Smooth muscle cell (in vitro differentiated cells): ENCODE results near the gene VDAC1. TPM values are rescaled to one million over a fixed set of nuclear protein-coding genes. Genes with fewer than 3 reads are reported as not detected.

Experiments used
- DNase-seq: peaks from one replicate; lab custom pipeline; 2025; ENCODE audit not compliant: unreplicated experiment; lab: John Stamatoyannopoulos, UW
- H2AFZ ChIP-seq: fragments of 200-600 bp; sonication (generic); 2 replicates; pipeline ENCODE4 v1.6.0; 2016; ENCODE audit warnings: antibody characterized with exemption, low read depth, mild to moderate bottlenecking
- H3F3A ChIP-seq: fragments of 200-600 bp; sonication (generic); 2 replicates; pipeline ENCODE4 v1.6.0; 2017; ENCODE audit warnings: antibody characterized with exemption, low read depth
- H3K27ac ChIP-seq: fragments of 200-600 bp; sonication (generic); 2 replicates; pipeline ENCODE4 v1.5.1; 2016; ENCODE audit warnings: low read depth, mild to moderate bottlenecking
- H3K27me3 ChIP-seq: fragments of 200-600 bp; sonication (generic); 2 replicates; pipeline ENCODE4 v1.6.1; 2016; ENCODE audit warnings: low read depth, mild to moderate bottlenecking
- H3K36me3 ChIP-seq: fragments of 200-600 bp; sonication (generic); 2 replicates; pipeline ENCODE4 v1.5.1; 2016; ENCODE audit warnings: low read depth
- H3K4me1 ChIP-seq: fragments of 200-600 bp; sonication (generic); 2 replicates; pipeline ENCODE4 v1.5.1; 2016; ENCODE audit warnings: low read depth
- H3K4me2 ChIP-seq: fragments of 200-600 bp; sonication (generic); 2 replicates; pipeline ENCODE4 v1.6.0; 2016; ENCODE audit warnings: mild to moderate bottlenecking
- H3K4me3 ChIP-seq: fragments of 200-600 bp; sonication (generic); 2 replicates; pipeline ENCODE4 v1.5.1; 2016; ENCODE audit warnings: mild to moderate bottlenecking
- H3K79me2 ChIP-seq: fragments of 200-600 bp; sonication (generic); 2 replicates; pipeline ENCODE4 v1.6.0; 2016; ENCODE audit warnings: low read depth, mild to moderate bottlenecking
- H3K9ac ChIP-seq: fragments of 200-600 bp; sonication (generic); 2 replicates; pipeline ENCODE4 v1.6.0; 2016; ENCODE audit warnings: low read depth
- H3K9me3 ChIP-seq: fragments of 200-600 bp; sonication (generic); replicated peaks from 2 replicates; pipeline ENCODE4 v1.5.1; 2016; ENCODE audit warnings: low read depth
- H4K20me1 ChIP-seq: fragments of 200-600 bp; sonication (generic); 2 replicates; pipeline ENCODE4 v1.6.0; 2016; ENCODE audit warnings: low read depth
- CTCF ChIP-seq: fragments of 200-600 bp; sonication (generic); IDR thresholded peaks from 2 replicates; pipeline ENCODE4 v1.5.1; 2017; ENCODE audit warnings: borderline replicate concordance, mild to moderate bottlenecking, antibody characterized with exemption; ENCODE audit not compliant: insufficient read depth, poor library complexity, severe bottlenecking
- WGBS: methylation state at CpG from one replicate; pipeline ENCODE4 v1.1.7; 2016; ENCODE audit warnings: low lambda C conversion rate; 5-methylcytosine and 5-hydroxymethylcytosine counted together
- polyA plus RNA-seq: library from polyadenylated mRNA; unstranded; fragments of >200 nt; fragmentation: Nextera tagmentation; extraction: Ambion mirVana; gene quantifications from 2 replicates; pipeline ENCODE4 v1.2.1, GENCODE V29; 2016
- total RNA-seq: library from RNA; depleted of rRNA; stranded (reverse); fragments of >200 nt; gene quantifications from 2 replicates; pipeline ENCODE4 v1.2.3, GENCODE V29; 2014

VDAC1 gene
- total and polyA plus RNA-seq, 2 experiments from 2014 or later: 221 to 252 TPM

GRCh38 chr5:134019636-134020035 is 14.9 kb upstream of the VDAC1 start:
- H3K9me3 ChIP-seq: no peaks in the 10 kb centered on the region
- TF ChIP-seq CTCF: no peak
- no peak overlapping the region for H2AFZ ChIP-seq
- WGBS: 76% methylated on average over 4 of the region's 4 CpGs
- H3K4me2 ChIP-seq: no peak overlapping the region
- H3K27ac ChIP-seq: no peak overlapping the region
- no peaks in the 10 kb centered on the region for H3K4me1 ChIP-seq
- DNase-seq: no peak
- no peaks in the 10 kb centered on the region for H4K20me1 ChIP-seq
- no peaks in the 10 kb centered on the region for H3K36me3 ChIP-seq
- no peaks in the 10 kb centered on the region for H3K79me2 ChIP-seq
- H3K4me3 ChIP-seq: no peak overlapping the region
- no peak overlapping the region for H3K9ac ChIP-seq
- no peaks in the 10 kb centered on the region for H3F3A ChIP-seq
- H3K27me3 ChIP-seq: no peaks in the 10 kb centered on the region

GRCh38 chr5:134018986-134019316 is 14.2 kb upstream of the VDAC1 start:
- no peaks in the 10 kb centered on the region for H3K4me1 ChIP-seq
- no peaks in the 10 kb centered on the region for H3K9me3 ChIP-seq
- no peak overlapping the region for H2AFZ ChIP-seq
- H3K79me2 ChIP-seq: no peaks in the 10 kb centered on the region
- no peak for TF ChIP-seq CTCF
- no peak overlapping the region for H3K27ac ChIP-seq
- H3K9ac ChIP-seq: no peak overlapping the region
- no peak for DNase-seq
- H3K4me2 ChIP-seq: no peak overlapping the region
- H4K20me1 ChIP-seq: no peaks in the 10 kb centered on the region
- no peaks in the 10 kb centered on the region for H3K36me3 ChIP-seq
- no peaks in the 10 kb centered on the region for H3F3A ChIP-seq
- H3K27me3 ChIP-seq: no peaks in the 10 kb centered on the region
- WGBS: 85% methylated on average over 5 of the region's 5 CpGs
- H3K4me3 ChIP-seq: no peak overlapping the region

- no peak for DNase-seq
- no peaks in the 10 kb centered on the region for H3K27me3 ChIP-seq
- no peak for TF ChIP-seq CTCF
- H3K4me3 ChIP-seq: no peak overlapping the region
- no peak overlapping the region for H2AFZ ChIP-seq
- H3K36me3 ChIP-seq: no peaks in the 10 kb centered on the region
- H3F3A ChIP-seq: no peaks in the 10 kb centered on the region
- no peaks in the 10 kb centered on the region for H3K9me3 ChIP-seq
- no peak overlapping the region for H3K27ac ChIP-seq
- 93% methylated on average over 9 of the region's 9 CpGs for whole genome bisulfite sequencing
- no peaks in the 10 kb centered on the region for H3K79me2 ChIP-seq
- H4K20me1 ChIP-seq: no peaks in the 10 kb centered on the region
- no peak overlapping the region for H3K4me2 ChIP-seq
- no peak overlapping the region for H3K9ac ChIP-seq
- H3K4me1 ChIP-seq: no peaks in the 10 kb centered on the region
Observed at GRCh38 chr5:134018154-134018985, 13.6 kb upstream of the VDAC1 start.

- 87% methylated on average over 2 of the region's 2 CpGs for WGBS
- H2AFZ ChIP-seq: no peak overlapping the region
- H3K4me2 ChIP-seq: no peak overlapping the region
- H3K9me3 ChIP-seq: no peaks in the 10 kb centered on the region
- H3K9ac ChIP-seq: no peak overlapping the region
- H3F3A ChIP-seq: no peaks in the 10 kb centered on the region
- no peaks in the 10 kb centered on the region for H3K36me3 ChIP-seq
- H3K27ac ChIP-seq: no peak overlapping the region
- no peak for TF ChIP-seq CTCF
- H3K27me3 ChIP-seq: no peaks in the 10 kb centered on the region
- H3K4me3 ChIP-seq: no peak overlapping the region
- peaks cover 7% of the 10 kb centered on the region for H4K20me1 ChIP-seq
- peaks cover 14% of the 10 kb centered on the region for H3K4me1 ChIP-seq
- no peak for DNase-seq
- H3K79me2 ChIP-seq: peaks cover 8% of the 10 kb centered on the region
Observed at GRCh38 chr5:134008266-134008749, 3.5 kb upstream of the VDAC1 start.
